HepG2 (cell line): ENCODE data around the gene EEF1A1. TPM values are rescaled to one million over a fixed set of nuclear protein-coding genes. Genes with fewer than 3 reads are reported as not detected.

Experiments used
- ATAC-seq: fragments of 200-7000 bp; cut with Tn5 transposase; 3 replicates; pipeline ENCODE4 v1.9.1; 2020; ENCODE audit warnings: mild to moderate bottlenecking, moderate library complexity
- BruUV-seq: library from RNA; stranded (reverse); fragments of 400-500 nt; replicated peaks from 2 replicates; lab custom pipeline; 2021; lab: Mats Ljungman, UMichigan
- CTCF ChIA-PET: fragments of 300-600 bp; formaldehyde crosslinking; extraction: SDS; loops from one replicate; lab custom pipeline; 2021; ENCODE audit warnings: low total read pairs, inconsistent platforms, low intra/inter-chr PET ratio; lab: Yijun Ruan, JAX
- POLR2A ChIA-PET: fragments of 350-600 bp; sonication (Branson Sonifier 250); formaldehyde crosslinking; loops from one replicate; lab custom pipeline; 2020; ENCODE audit warnings: antibody characterized with exemption, inconsistent platforms; lab: Yijun Ruan, JAX
- DNase-seq: peaks from one replicate; pipeline ENCODE4 v3.0.0-alpha.2; 2015; ENCODE audit warnings: low spot score
- FAIRE-seq: peaks from 3 replicates; lab custom pipeline; 2011; peaks lifted over from hg19 to GRCh38; lab: Jason Lieb, UNC
- H2AFZ ChIP-seq: one replicate; pipeline ENCODE4 v1.6.1; 2011; ENCODE audit warnings: low read length, inconsistent platforms
- H3K27ac ChIP-seq: fragments of 300-600 bp; 3 replicates; pipeline ENCODE4 v1.8.0; 2011; ENCODE audit warnings: mixed run types, mild to moderate bottlenecking, mixed read lengths, low read length, inconsistent platforms; ENCODE audit not compliant: insufficient read depth; ENCODE audit errors: extremely low read length
- H3K27me3 ChIP-seq, 2 experiments: fragments of 200-600 bp in 1 of 2; 2 replicates in 1 of 2; 3 replicates in 1 of 2; pipeline versions ENCODE4 v1.6.0 to v1.8.0; 2011; ENCODE audit warnings: low read length in 2 of 2, mild to moderate bottlenecking in 2 of 2, moderate library complexity in 2 of 2, inconsistent platforms in 1 of 2; ENCODE audit not compliant: insufficient read depth in 2 of 2, control insufficient read depth in 1 of 2
- H3K36me3 ChIP-seq, 2 experiments: fragments of 200-600 bp in 1 of 2; replicated peaks in 1 of 2; 2 replicates in 1 of 2; 3 replicates in 1 of 2; pipeline versions ENCODE4 v1.5.1 to v1.8.0; 2011; ENCODE audit warnings: low read length in 2 of 2, inconsistent platforms in 1 of 2; ENCODE audit not compliant: insufficient read depth in 2 of 2, control insufficient read depth in 1 of 2
- H3K4me1 ChIP-seq: 2 replicates; pipeline ENCODE4 v1.5.1; 2012; ENCODE audit warnings: low read length, inconsistent platforms; ENCODE audit not compliant: insufficient read depth
- H3K4me2 ChIP-seq: 2 replicates; pipeline ENCODE4 v1.6.0; 2011; ENCODE audit warnings: low read depth, low read length, inconsistent platforms
- H3K4me3 ChIP-seq, 3 experiments: fragments of 200-600 bp in 1 of 3; sonication (generic), shearing (Covaris generic) in 1 of 3; replicated peaks in 1 of 3; 2 replicates each; pipeline ENCODE4 v1.5.1; 2011 to 2016; ENCODE audit warnings: low read length in 3 of 3, inconsistent platforms in 2 of 3, low read depth in 2 of 3, mild to moderate bottlenecking in 2 of 3, control low read depth in 1 of 3, mixed read lengths in 1 of 3; ENCODE audit not compliant: insufficient read depth in 1 of 3
- H3K79me2 ChIP-seq: one replicate; pipeline ENCODE4 v1.6.1; 2011; ENCODE audit warnings: low read length, inconsistent platforms; ENCODE audit not compliant: insufficient read depth
- H3K9ac ChIP-seq: 2 replicates; pipeline ENCODE4 v1.6.0; 2011; ENCODE audit warnings: mild to moderate bottlenecking, low read depth, low read length, inconsistent platforms; ENCODE audit not compliant: insufficient read depth
- H3K9me3 ChIP-seq: 2 replicates; pipeline ENCODE4 v1.5.1; 2012; ENCODE audit warnings: mild to moderate bottlenecking, low read length
- H4K20me1 ChIP-seq: 2 replicates; pipeline ENCODE4 v1.6.0; 2011; ENCODE audit warnings: inconsistent platforms, mild to moderate bottlenecking, low read length, moderate library complexity; ENCODE audit not compliant: insufficient read depth
- ARHGAP35 ChIP-seq: sonication (generic); formaldehyde crosslinking; IDR thresholded peaks from 2 replicates; pipeline ENCODE4 v1.9.0; 2022; ENCODE audit warnings: mild to moderate bottlenecking, inconsistent platforms, moderate library complexity, missing genetic modification reagents, borderline replicate concordance
- CENPX ChIP-seq: sonication (generic); formaldehyde crosslinking; IDR thresholded peaks from 2 replicates; pipeline ENCODE4 v1.9.0; 2021; ENCODE audit warnings: mild to moderate bottlenecking, missing genetic modification reagents, moderate library complexity
- ELK4 ChIP-seq: sonication (generic); formaldehyde crosslinking; IDR thresholded peaks from 2 replicates; pipeline ENCODE4 v1.9.0; 2021; ENCODE audit warnings: missing genetic modification reagents, borderline replicate concordance
- IRF2 ChIP-seq: IDR thresholded peaks from 2 replicates; pipeline ENCODE4 v1.6.1; 2018; ENCODE audit warnings: missing genetic modification reagents, missing compliant biosample characterization
- IRX3 ChIP-seq: sonication (generic); formaldehyde crosslinking; IDR thresholded peaks from 2 replicates; pipeline ENCODE4 v1.8.1; 2023; ENCODE audit warnings: mild to moderate bottlenecking, low read depth, missing genetic modification reagents, borderline replicate concordance
- MED1 ChIP-seq: sonication (generic); formaldehyde crosslinking; IDR thresholded peaks from 2 replicates; pipeline ENCODE4 v1.4.0; 2020; ENCODE audit warnings: missing genetic modification reagents
- NAIF1 ChIP-seq: sonication (generic); formaldehyde crosslinking; IDR thresholded peaks from 2 replicates; pipeline ENCODE4 v1.5.0; 2020; ENCODE audit warnings: mild to moderate bottlenecking, missing genetic modification reagents, borderline replicate concordance
- NR2F1 ChIP-seq, 2 experiments: fragments of 450-650 bp in 1 of 2; formaldehyde crosslinking in 1 of 2; IDR thresholded peaks; 2 replicates each; pipeline versions ENCODE4 v1.5.0 to v1.6.1; 2016 to 2020; ENCODE audit warnings: mild to moderate bottlenecking in 1 of 2, missing compliant biosample characterization in 1 of 2, missing genetic modification reagents in 1 of 2, moderate library complexity in 1 of 2
- POLR2G ChIP-seq: fragments of 200-400 bp; formaldehyde crosslinking; IDR thresholded peaks from 2 replicates; pipeline ENCODE4 v1.6.1; 2018; ENCODE audit warnings: mild to moderate bottlenecking, low read depth, low read length, moderate library complexity
- RBM22 ChIP-seq: fragments of 200-400 bp; formaldehyde crosslinking; optimal IDR thresholded peaks from 2 replicates; pipeline ENCODE3; 2017; ENCODE audit warnings: mild to moderate bottlenecking, low read length, moderate library complexity
- SNAPC2 ChIP-seq: sonication (generic); formaldehyde crosslinking; IDR thresholded peaks from 2 replicates; pipeline ENCODE4 v1.8.1; 2022; ENCODE audit warnings: mild to moderate bottlenecking, missing genetic modification reagents
- SRSF1 ChIP-seq: fragments of 200-400 bp; formaldehyde crosslinking; optimal IDR thresholded peaks from 2 replicates; pipeline ENCODE3; 2017; ENCODE audit warnings: mild to moderate bottlenecking, low read depth, low read length, moderate library complexity
- SSRP1 ChIP-seq: IDR thresholded peaks from 2 replicates; pipeline ENCODE4 v1.6.1; 2016; ENCODE audit warnings: control low read depth
- ZBTB37 ChIP-seq: sonication (generic); formaldehyde crosslinking; IDR thresholded peaks from 2 replicates; pipeline ENCODE4 v1.4.0; 2020; ENCODE audit warnings: mild to moderate bottlenecking, missing genetic modification reagents
- ZC3H13 ChIP-seq: sonication (generic); formaldehyde crosslinking; IDR thresholded peaks from 2 replicates; pipeline ENCODE4 v1.8.1; 2023; ENCODE audit warnings: mild to moderate bottlenecking, missing genetic modification reagents, moderate library complexity
- ZKSCAN1 ChIP-seq: fragments of 150-350 bp; IDR thresholded peaks from 2 replicates; pipeline ENCODE4 v1.6.1; 2014; ENCODE audit warnings: low read length
- ZNF784 ChIP-seq: sonication (generic); formaldehyde crosslinking; IDR thresholded peaks from 2 replicates; pipeline ENCODE4 v1.5.1; 2020; ENCODE audit warnings: missing genetic modification reagents, mild to moderate bottlenecking, borderline replicate concordance
- ZNF816 ChIP-seq: sonication (generic); formaldehyde crosslinking; IDR thresholded peaks from 2 replicates; pipeline ENCODE4 v1.8.0; 2022; ENCODE audit warnings: missing genetic modification reagents, mild to moderate bottlenecking, borderline replicate concordance
- WGBS: methylation state at CpG from one replicate; pipeline ENCODE4 v1.1.6; 2017; ENCODE audit warnings: low lambda C conversion rate; 5-methylcytosine and 5-hydroxymethylcytosine counted together
- in situ Hi-C: cut with HindIII; loops from 2 replicates; pipeline ENCODE4 v1.10.0; 2017; ENCODE audit warnings: low pct_unique_long_range_greater_than_20kb; ENCODE audit not compliant: extremely low pct_ligation_motif_present
- intact Hi-C: fragments of 100-400 bp; cut with micrococcal nuclease; formaldehyde crosslinking; loops from one replicate; pipeline ENCODE4 v1.10.0; 2022; ENCODE audit not compliant: unreplicated experiment
- polyA plus RNA-seq, 8 experiments: library from polyadenylated mRNA; depleted of rRNA in 3 of 8; stranded (reverse) in 7 of 8; unstranded in 1 of 8; fragments of >200 nt; fragmentation: Illumina TruSeq in 4 of 8; extraction: Trizol in 4 of 8; gene quantifications; 2 replicates each; pipeline versions ENCODE4 v1.2.1 to v1.2.3, GENCODE V29; 2011 to 2016; ENCODE audit warnings: low read depth in 4 of 8, missing spikeins in 1 of 8, mixed read lengths in 1 of 8; ENCODE audit not compliant: insufficient read depth in 1 of 8
- total RNA-seq, 5 experiments: library from RNA; depleted of rRNA; stranded (reverse); fragments of >200 nt; fragmentation: Illumina TruSeq; extraction: Trizol; gene quantifications; 2 replicates each; pipeline ENCODE4 v1.2.3, GENCODE V29; 2016; ENCODE audit warnings: low read depth in 1 of 5

The EEF1A1 gene
- total and polyA plus RNA-seq, 2 of the 13 experiments (the other 11 are each of a cell fraction or from before 2014, with no cell fraction given), result 13,726 to 17,172 TPM

GRCh38 chr6:73515204-73515655 lies 5.6 kb downstream of the EEF1A1 start:
- intact Hi-C loops, result loop anchor here (1.0 to 2.0 kb wide), 2 partner anchors 95 to 138 kb away; partner anchors contain the start of gene SLC17A5
- peak; percentile 34 for FAIRE-seq
- peaks cover 7 to 31% of the 10 kb centered on the region in 2 experiments for H3K36me3 ChIP-seq
- H3K9ac ChIP-seq, result no peak overlapping the region
- peaks cover 54% of the 10 kb centered on the region for H4K20me1 ChIP-seq
- H3K27ac ChIP-seq, result peak overlapping the region; percentile 15
- no peak for DNase-seq
- H3K4me2 ChIP-seq, result no peak overlapping the region
- H3K9me3 ChIP-seq, result no peaks in the 10 kb centered on the region
- in situ Hi-C loops, result no loop called here
- BruUV-seq, result no TSS peak
- no peak for ATAC-seq
- no peak overlapping the region for H3K4me3 ChIP-seq
- H3K4me1 ChIP-seq, result peaks cover 26% of the 10 kb centered on the region
- POLR2A ChIA-PET, result interaction anchor here (0.7 to 4.3 kb wide), 14 partner anchors 9 to 138 kb away, joined by 3 to 16 read pairs (median 3); partner anchors contain the start of genes MTO1 and SLC17A5
- H3K79me2 ChIP-seq, result peaks cover 19% of the 10 kb centered on the region
- CTCF ChIA-PET, result interaction anchor here (2.2 kb wide), 1 partner anchor 95 kb away, joined by 13 read pairs; no protein-coding TSS in a partner anchor
- H3K27me3 ChIP-seq, result no peaks in the 10 kb centered on the region; a peak in 1 of 5 replicates
- 60% methylated on average over 4 of the region's 4 CpGs for WGBS
- H2AFZ ChIP-seq, result no peak overlapping the region
- TF ChIP-seq POLR2G (peak; percentile 58), IRF2 (0 out of 2 replicates have a peak, but pooled peaks have one; percentile 44), CENPX (CRISPR knock-in tag) (no peak), SRSF1 (no peak), SNAPC2 (CRISPR knock-in tag) (no peak), SSRP1 (CRISPR knock-in tag) (peak; percentile 71; the same call in 1 of the 2 replicates), IRX3 (CRISPR knock-in tag) (0 out of 2 replicates have a peak, but pooled peaks have one; percentile 56), ARHGAP35 (no peak), MED1 (no peak), ZKSCAN1 (peak; percentile 80), ZNF784 (CRISPR knock-in tag) (0 out of 2 replicates have a peak, but pooled peaks have one; percentile 12), RBM22 (peak; percentile 100), ZNF816 (CRISPR knock-in tag) (0 out of 2 replicates have a peak, but pooled peaks have one; percentile 38), ELK4 (CRISPR knock-in tag) (no peak), NR2F1 (CRISPR knock-in tag; IDR thresholded peaks at IDR 0.05) (no peak), ZBTB37 (CRISPR knock-in tag) (no peak), NAIF1 (CRISPR knock-in tag) (0 out of 2 replicates have a peak, but pooled peaks have one; percentile 53), ZC3H13 (CRISPR knock-in tag) (peak; percentile 25; the same call in 1 of the 2 replicates)
